ENCODE results near the gene MGAT4B.

Gene MGAT4B

GRCh38 chr5:179820483-179821297 is 14.0 kb upstream of the MGAT4B start, which contains the start of gene SQSTM1:
SQSTM1 (plus strand) TSS chr5:179820905; CDS start chr5:179820937, 32 bp downstream.
- peak within 1 kb of the TSS; percentile 93 for H3K27ac ChIP-seq
- TF ChIP-seq CTCF (conservative IDR thresholded peaks at IDR 0.05), result no peak
- TF ChIP-seq ZFX (IDR thresholded peaks at IDR 0.05), result peak; percentile 98

- no peak for TF ChIP-seq ZFX (IDR thresholded peaks at IDR 0.05)
- no peak for TF ChIP-seq CTCF (conservative IDR thresholded peaks at IDR 0.05)
Observed at GRCh38 chr5:179820127-179820482, 13.4 kb upstream of the MGAT4B start.

GRCh38 chr5:179819296-179820126 is 12.8 kb upstream of the MGAT4B start:
- TF ChIP-seq ZFX (IDR thresholded peaks at IDR 0.05) (peak; percentile 49; the same call in 1 of the 2 replicates), CTCF (conservative IDR thresholded peaks at IDR 0.05) (no peak)
- H3K27ac ChIP-seq, result peak overlapping the region; percentile 93

More at GRCh38 chr5:179820127-179820482, 13.4 kb upstream of the MGAT4B start:
- peak overlapping the region; percentile 93 for H3K27ac ChIP-seq

GRCh38 chr5:179818746-179819295 is 12.2 kb upstream of the MGAT4B start:
- TF ChIP-seq CTCF (conservative IDR thresholded peaks at IDR 0.05), result no peak
- no peak for TF ChIP-seq ZFX (IDR thresholded peaks at IDR 0.05)
- peak overlapping the region; percentile 93 for H3K27ac ChIP-seq

- peak overlapping the region; percentile 93 for H3K27ac ChIP-seq
- TF ChIP-seq CTCF (conservative IDR thresholded peaks at IDR 0.05) (no peak), ZFX (IDR thresholded peaks at IDR 0.05) (no peak)
Observed at GRCh38 chr5:179817890-179818745, 11.5 kb upstream of the MGAT4B start.

- no peak overlapping the region; the same call in 1 of the 2 replicates for H3K27ac ChIP-seq
Observed at GRCh38 chr5:179817470-179817840, 10.8 kb upstream of the MGAT4B start.

More at GRCh38 chr5:179817470-179817840, 10.8 kb upstream of the MGAT4B start:
- no peak for TF ChIP-seq CTCF (conservative IDR thresholded peaks at IDR 0.05)
- no peak for TF ChIP-seq ZFX (IDR thresholded peaks at IDR 0.05)
